Keratinocyte (primary cell): Measurements from ENCODE around the gene ADAM15. TPM values are rescaled to one million over a fixed set of nuclear protein-coding genes. Genes with fewer than 3 reads are reported as not detected.

Source experiments
- DNase-seq: peaks from one replicate; pipeline ENCODE4 v3.0.0-alpha.2; 2011; ENCODE audit warnings: low read depth, missing footprints, low spot score
- FAIRE-seq: peaks from 2 replicates; lab custom pipeline; 2011; peaks lifted over from hg19 to GRCh38; lab: Jason Lieb, UNC
- H2AFZ ChIP-seq: 2 replicates; pipeline ENCODE4 v1.6.0; 2012; ENCODE audit warnings: low read length, control low read depth, inconsistent platforms; ENCODE audit not compliant: control insufficient read depth
- H3K27ac ChIP-seq: 2 replicates; pipeline ENCODE4 v1.5.1; 2011; ENCODE audit warnings: low read length; ENCODE audit not compliant: control insufficient read depth, insufficient read depth
- H3K27me3 ChIP-seq: 3 replicates; pipeline ENCODE4 v1.6.0; 2011; ENCODE audit warnings: low read length; ENCODE audit not compliant: control insufficient read depth, insufficient read depth; ENCODE audit errors: extremely low read depth
- H3K36me3 ChIP-seq, 2 experiments: 2 replicates in 1 of 2; 3 replicates in 1 of 2; pipeline ENCODE4 v1.5.1; 2011; ENCODE audit warnings: low read length in 2 of 2, mild to moderate bottlenecking in 1 of 2; ENCODE audit not compliant: control insufficient read depth in 2 of 2, insufficient read depth in 2 of 2; ENCODE audit errors: extremely low read depth in 1 of 2
- H3K4me1 ChIP-seq: 3 replicates; pipeline ENCODE4 v1.5.1; 2011; ENCODE audit warnings: low read length; ENCODE audit not compliant: control insufficient read depth, insufficient read depth; ENCODE audit errors: extremely low read depth
- H3K4me2 ChIP-seq: 3 replicates; pipeline ENCODE4 v1.6.0; 2011; ENCODE audit warnings: low read depth, low read length; ENCODE audit not compliant: control insufficient read depth, insufficient read depth; ENCODE audit errors: extremely low read depth
- H3K4me3 ChIP-seq, 3 experiments: fragments of 200-600 bp in 1 of 3; sonication (generic) in 1 of 3; 2 replicates in 2 of 3; 3 replicates in 1 of 3; pipeline ENCODE4 v1.5.1; 2011 to 2016; ENCODE audit warnings: low read length in 3 of 3, mild to moderate bottlenecking in 3 of 3, control low read depth in 2 of 3, inconsistent platforms in 1 of 3, low read depth in 1 of 3, mixed read lengths in 1 of 3, mixed run types in 1 of 3, moderate library complexity in 1 of 3; ENCODE audit not compliant: control insufficient read depth in 2 of 3, insufficient read depth in 2 of 3; ENCODE audit errors: extremely low read depth in 1 of 3
- H3K79me2 ChIP-seq: 2 replicates; pipeline ENCODE4 v1.6.0; 2012; ENCODE audit warnings: low read length; ENCODE audit not compliant: control insufficient read depth, insufficient read depth
- H3K9ac ChIP-seq: 3 replicates; pipeline ENCODE4 v1.6.0; 2011; ENCODE audit warnings: low read length; ENCODE audit not compliant: control insufficient read depth, insufficient read depth; ENCODE audit errors: extremely low read depth
- H3K9me1 ChIP-seq: 3 replicates; pipeline ENCODE4 v1.6.0; 2011; ENCODE audit warnings: low read length; ENCODE audit not compliant: control insufficient read depth, insufficient read depth; ENCODE audit errors: extremely low read depth
- H3K9me3 ChIP-seq: 2 replicates; pipeline ENCODE4 v1.5.1; 2012; ENCODE audit warnings: low read depth, low read length; ENCODE audit not compliant: control insufficient read depth
- H4K20me1 ChIP-seq: 3 replicates; pipeline ENCODE4 v1.6.0; 2011; ENCODE audit warnings: low read length; ENCODE audit not compliant: control insufficient read depth, insufficient read depth; ENCODE audit errors: extremely low read depth
- CTCF ChIP-seq, 3 experiments: IDR thresholded peaks in 1 of 3; conservative IDR thresholded peaks in 1 of 3; optimal IDR thresholded peaks in 1 of 3; 2 replicates in 2 of 3; 3 replicates in 1 of 3; pipeline versions ENCODE3 to v1.5.1; 2011; ENCODE audit warnings: low read length in 3 of 3, mild to moderate bottlenecking in 3 of 3, moderate library complexity in 2 of 3, control low read depth in 1 of 3, inconsistent platforms in 1 of 3; ENCODE audit not compliant: insufficient read depth in 2 of 3; ENCODE audit errors: extremely low read depth in 1 of 3
- EZH2 ChIP-seq: IDR thresholded peaks from one replicate; pipeline ENCODE4 v1.6.1; 2012; ENCODE audit warnings: inconsistent platforms, mild to moderate bottlenecking, low read length, moderate library complexity
- dilution Hi-C: fragments of 300-500 bp; cut with MboI; formaldehyde crosslinking; loops from one replicate; pipeline ENCODE4 v1.7.0; 2020; ENCODE audit warnings: low sequenced_read_pairs; ENCODE audit not compliant: extremely low pct_ligation_motif_present
- polyA plus RNA-seq, 5 experiments: library from polyadenylated mRNA; depleted of rRNA in 3 of 5; stranded (reverse) in 3 of 5; stranded (forward) in 1 of 5; unstranded in 1 of 5; fragments of >200 nt; gene quantifications; 1 replicate in 1 of 5; 2 replicates in 3 of 5; 3 replicates in 1 of 5; pipeline versions ENCODE4 v1.2.1 to v1.2.3, GENCODE V29; 2011 to 2012; ENCODE audit warnings: missing spikeins in 2 of 5, low read depth in 1 of 5, low replicate concordance in 1 of 5

The ADAM15 gene
- polyA plus RNA-seq, 1 donor (not counting 4 experiments of a cell fraction or from before 2014, with no cell fraction given): 131 TPM

- no peak for DNase-seq
- H3K79me2 ChIP-seq: no peaks in the 10 kb centered on the region
- no peaks in the 10 kb centered on the region for H3K36me3 ChIP-seq
- H3K9ac ChIP-seq: no peak overlapping the region
- H4K20me1 ChIP-seq: no peaks in the 10 kb centered on the region
- no peaks in the 10 kb centered on the region for H3K27me3 ChIP-seq
- dilution Hi-C loops: no loop called here
- H3K9me3 ChIP-seq: no peaks in the 10 kb centered on the region
- no peak for FAIRE-seq
- no peaks in the 10 kb centered on the region for H3K9me1 ChIP-seq
- no peak overlapping the region for H3K4me2 ChIP-seq
- H3K4me1 ChIP-seq: peaks cover 17% of the 10 kb centered on the region
- no peak overlapping the region for H2AFZ ChIP-seq
- no peak overlapping the region for H3K27ac ChIP-seq
- H3K4me3 ChIP-seq: no peak overlapping the region
- no peak for TF ChIP-seq EZH2
- no peak for TF ChIP-seq CTCF (optimal IDR thresholded peaks at IDR 0.05 in 1 of 3, IDR thresholded peaks at IDR 0.05 in 1 of 3, conservative IDR thresholded peaks at IDR 0.05 in 1 of 3; ENCODE audit: extremely low read depth in 1 of 3, insufficient read depth in 2 of 3, low read length in 3 of 3)
These were observed 20.8 kb upstream of the ADAM15 start for GRCh38 chr1:155030243-155030795.

GRCh38 chr1:155030899-155031298, 20.2 kb upstream of the ADAM15 start:
- no peaks in the 10 kb centered on the region for H3K9me3 ChIP-seq
- H2AFZ ChIP-seq: no peak overlapping the region
- FAIRE-seq (no peak), DNase-seq (no peak)
- H3K9me1 ChIP-seq: no peaks in the 10 kb centered on the region
- no peak overlapping the region for H3K4me2 ChIP-seq
- H3K27me3 ChIP-seq: no peaks in the 10 kb centered on the region
- no peaks in the 10 kb centered on the region for H3K79me2 ChIP-seq
- peaks cover 17% of the 10 kb centered on the region for H3K4me1 ChIP-seq
- H3K4me3 ChIP-seq: no peak overlapping the region
- H3K9ac ChIP-seq: no peak overlapping the region
- no peaks in the 10 kb centered on the region for H4K20me1 ChIP-seq
- no peaks in the 10 kb centered on the region for H3K36me3 ChIP-seq
- H3K27ac ChIP-seq: no peak overlapping the region
- dilution Hi-C loops: no loop called here
- TF ChIP-seq EZH2 (no peak), CTCF (optimal IDR thresholded peaks at IDR 0.05 in 1 of 3, IDR thresholded peaks at IDR 0.05 in 1 of 3, conservative IDR thresholded peaks at IDR 0.05 in 1 of 3; ENCODE audit: extremely low read depth in 1 of 3, insufficient read depth in 2 of 3, low read length in 3 of 3) (no peak)
